ENCODE measurements around the gene FOSB.
"Not testable (repeated sequence)": the region's sequence is repeated elsewhere in the genome, so short reads cannot be mapped to it uniquely, and the experiment has no call there.

Gene FOSB

GRCh38 chr19:45506989-45507871 is 39.4 kb downstream of the FOSB start, which contains the start of gene VASP:
VASP (plus strand) TSS chr19:45507479; CDS start chr19:45507772, 293 bp downstream.
- peak; percentile 70 for DNase-seq

- no peak for DNase-seq
Observed at GRCh38 chr19:45507872-45508416, 40.1 kb downstream of the FOSB start.

- DNase-seq: peak; percentile 77
Observed at GRCh38 chr19:45508417-45508860, 40.6 kb downstream of the FOSB start.

DNA sequence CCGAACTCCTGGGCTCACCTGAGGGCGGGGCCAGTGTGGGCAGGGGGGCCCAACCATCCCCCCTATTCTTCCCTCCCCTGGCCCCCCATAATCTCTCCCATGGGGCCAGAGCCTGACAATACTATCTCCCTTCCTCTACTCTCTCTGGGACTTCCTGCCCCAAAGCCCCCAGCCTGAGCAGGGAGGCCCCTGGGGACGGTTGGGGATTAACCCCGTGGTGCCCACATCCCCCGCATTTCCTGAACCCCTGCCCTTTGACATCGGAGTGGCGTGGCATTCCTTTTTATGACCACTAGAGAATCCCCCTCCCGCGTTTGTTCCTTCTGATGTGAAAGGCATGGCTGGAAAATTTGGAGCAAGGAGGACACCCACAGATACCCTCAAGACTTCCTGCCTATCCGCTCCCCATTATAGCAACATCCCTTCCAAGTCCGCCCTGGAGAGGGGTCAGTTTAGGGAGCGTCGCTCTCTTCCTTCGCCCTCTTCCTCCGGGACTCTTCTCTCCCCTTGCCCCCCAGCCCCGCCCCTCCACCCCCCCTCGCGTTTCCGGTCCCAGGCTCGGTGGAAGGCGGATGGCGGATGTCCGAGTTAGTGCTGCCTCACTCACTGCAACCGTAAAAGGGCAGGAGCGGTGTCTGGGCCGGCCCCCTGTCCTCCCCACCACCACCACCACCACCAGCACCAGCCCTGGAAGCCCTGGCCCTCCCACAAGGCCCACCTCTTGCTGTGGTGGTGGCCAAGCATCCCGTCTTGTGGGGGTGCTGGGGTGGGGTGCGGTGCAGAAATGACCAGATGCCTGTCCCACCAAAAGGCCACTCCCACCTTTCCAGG is 41.3 kb downstream of the FOSB start:
- no peak for DNase-seq

DNA sequence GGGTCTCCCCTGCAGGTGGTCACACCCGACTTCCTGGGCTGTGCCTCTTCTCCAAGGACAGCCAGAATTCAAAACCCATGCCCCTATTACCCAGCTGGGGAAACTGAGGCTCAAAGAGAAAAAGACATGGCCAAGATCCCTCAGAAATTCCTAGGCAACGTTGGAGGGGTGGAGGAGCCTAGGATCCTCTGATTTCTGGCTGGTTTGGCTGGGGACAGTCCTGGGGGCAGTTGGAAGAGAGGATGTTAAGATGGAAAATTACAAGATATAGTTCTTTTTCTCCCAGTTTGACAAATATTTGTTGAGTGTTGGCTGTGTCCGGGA is 41.9 kb downstream of the FOSB start:
- no peak for DNase-seq

DNA sequence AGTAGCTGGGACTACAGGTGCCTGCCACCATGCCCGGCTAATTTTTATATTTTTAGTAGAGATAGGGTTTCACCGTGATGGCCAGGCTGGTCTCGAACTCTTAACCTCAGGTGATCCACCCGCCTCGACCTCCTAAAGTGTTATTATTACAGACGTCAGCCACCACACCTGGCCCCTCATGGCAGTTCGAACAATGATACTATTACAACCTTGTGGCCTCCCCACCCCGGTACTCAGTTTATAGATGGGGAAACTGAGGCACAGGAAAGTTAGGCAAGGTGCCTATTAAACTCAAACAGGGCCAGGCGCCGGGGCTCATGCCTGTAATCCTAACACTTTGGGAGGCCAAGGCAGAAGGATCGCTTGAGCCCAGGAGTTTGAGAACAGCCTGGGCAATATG is 42.6 kb downstream of the FOSB start:
- not testable (repeated sequence) for DNase-seq

GRCh38 chr19:45511074-45511473 is 43.3 kb downstream of the FOSB start:
- no peak for DNase-seq

GRCh38 chr19:45512881-45513483 is 45.2 kb downstream of the FOSB start:
- no peak for DNase-seq

DNA sequence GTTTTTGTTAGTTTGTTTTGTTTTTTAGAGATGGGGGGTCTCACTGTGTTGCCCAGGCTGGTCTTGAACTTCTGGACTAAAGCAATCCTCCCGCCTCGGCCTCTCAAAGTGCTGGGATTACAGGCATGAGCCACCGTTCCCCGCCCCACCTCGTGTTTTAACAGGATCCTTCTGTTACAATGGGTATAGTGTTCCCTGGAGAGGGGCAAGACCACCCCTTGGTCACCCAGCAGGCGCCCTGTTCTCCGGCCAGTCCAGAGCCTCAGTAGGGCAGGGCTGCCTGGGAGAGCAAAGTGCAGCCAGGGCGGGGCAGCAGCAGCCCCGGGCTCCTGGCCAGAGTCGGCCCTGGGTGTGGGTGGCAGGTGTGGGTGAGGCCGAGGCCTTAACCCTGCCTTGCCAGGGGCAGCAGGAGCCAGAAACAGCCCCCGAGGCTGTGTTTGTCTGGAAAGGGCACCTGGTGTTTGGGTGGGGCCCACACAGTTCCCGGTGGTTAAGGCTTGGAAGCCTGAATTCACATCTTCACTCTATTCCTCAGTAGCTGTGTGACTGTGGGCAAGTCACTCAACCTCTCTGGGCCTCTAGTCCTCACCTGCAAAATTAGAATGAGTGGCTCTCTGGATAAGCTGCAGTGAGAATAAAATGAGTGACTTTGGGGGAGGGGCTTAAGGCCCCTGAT is 46.7 kb downstream of the FOSB start:
- no peak for DNase-seq

GRCh38 chr19:45515081-45515624 is 47.4 kb downstream of the FOSB start:
- DNase-seq: no peak

- DNase-seq: no peak
Observed at GRCh38 chr19:45515807-45516401, 48.1 kb downstream of the FOSB start.

DNA sequence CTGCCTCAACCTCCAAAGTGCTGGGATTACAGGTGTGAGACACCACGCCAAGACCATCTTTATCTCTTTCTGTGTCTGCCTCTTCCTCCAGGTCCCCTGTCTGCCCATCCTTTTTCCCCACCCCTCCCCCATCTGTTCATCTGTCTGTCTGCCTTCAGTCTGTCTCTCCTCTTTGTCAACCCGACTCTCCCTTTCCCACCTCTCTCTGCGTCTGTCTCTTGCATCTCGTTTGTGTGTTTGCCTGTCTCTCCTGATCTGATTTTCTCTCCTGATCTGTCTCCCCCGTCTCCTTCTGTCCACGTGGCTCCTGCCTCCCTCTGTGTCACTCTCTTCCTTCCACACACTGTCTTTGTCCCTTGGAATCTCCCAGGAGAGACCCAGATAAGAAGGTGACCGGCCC is 49.4 kb downstream of the FOSB start:
- no peak for DNase-seq

GRCh38 chr19:45517641-45518468 is 50.1 kb downstream of the FOSB start:
- DNase-seq: no peak

DNA sequence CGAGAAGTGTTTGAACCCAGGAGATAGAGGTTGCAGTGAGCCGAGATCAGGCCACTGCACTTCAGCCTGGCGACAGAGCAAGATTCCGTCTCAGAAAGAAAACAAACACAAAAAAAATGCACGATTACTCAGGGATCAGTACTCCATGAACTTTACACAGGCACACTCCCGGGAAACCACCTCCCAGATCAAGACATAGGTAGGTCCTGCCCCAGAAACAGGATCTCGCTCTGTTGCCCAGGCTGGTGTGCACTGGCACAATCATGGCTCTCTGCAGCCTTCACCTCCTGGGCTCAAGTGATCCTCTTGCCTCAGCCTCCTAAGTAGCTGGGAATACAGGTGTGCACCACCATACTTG is 50.7 kb downstream of the FOSB start:
- DNase-seq: no peak

DNA sequence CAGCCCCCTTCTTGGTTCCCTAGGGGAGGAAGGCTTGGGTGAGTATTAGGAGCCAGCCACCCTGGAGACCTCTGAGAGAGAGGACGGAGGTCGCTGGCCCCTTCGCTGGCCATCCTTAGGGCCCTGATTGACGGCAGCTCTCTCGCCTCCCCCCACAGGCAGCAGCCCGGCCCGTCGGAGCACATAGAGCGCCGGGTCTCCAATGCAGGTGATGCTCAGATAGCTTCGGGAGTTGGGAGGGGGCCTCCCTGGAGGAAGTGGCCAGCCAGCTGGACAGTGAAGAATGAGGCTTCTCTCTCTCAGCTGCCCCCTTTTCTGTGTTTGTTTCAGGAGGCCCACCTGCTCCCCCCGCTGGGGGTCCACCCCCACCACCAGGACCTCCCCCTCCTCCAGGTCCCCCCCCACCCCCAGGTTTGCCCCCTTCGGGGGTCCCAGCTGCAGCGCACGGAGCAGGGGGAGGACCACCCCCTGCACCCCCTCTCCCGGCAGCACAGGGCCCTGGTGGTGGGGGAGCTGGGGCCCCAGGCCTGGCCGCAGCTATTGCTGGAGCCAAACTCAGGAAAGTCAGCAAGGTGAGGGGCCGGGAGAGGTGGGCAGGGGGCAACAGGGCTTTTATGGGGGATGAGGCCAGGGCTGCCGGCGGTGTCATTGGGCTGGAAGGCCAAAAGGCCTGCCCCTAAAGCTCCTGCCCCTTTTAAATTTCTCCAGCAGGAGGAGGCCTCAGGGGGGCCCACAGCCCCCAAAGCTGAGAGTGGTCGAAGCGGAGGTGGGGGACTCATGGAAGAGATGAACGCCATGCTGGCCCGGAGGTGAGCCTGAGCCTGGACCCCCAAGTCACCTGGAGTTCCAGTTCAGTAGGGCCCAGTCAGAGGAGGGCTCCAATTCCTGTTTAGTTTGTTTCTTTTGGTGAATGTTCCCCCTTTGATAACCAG is 54.5 kb downstream of the FOSB start:
- no peak for DNase-seq

GRCh38 chr19:45523642-45524256 is 56.0 kb downstream of the FOSB start:
- DNase-seq: peak; percentile 74

GRCh38 chr19:45524575-45525129 is 56.9 kb downstream of the FOSB start:
- DNase-seq: no peak

Measured in NCI-H1105 (cell line).